Cardiac fibroblast (primary cell): ENCODE data around the gene CAMTA1.

Experiments
- DNase-seq, 2 donors: peaks; one replicate each; pipeline versions ENCODE4 v3.0.0 to v3.0.0-alpha.2; 2010; ENCODE audit warnings: low read depth in 2 of 2
- H3K4me3 ChIP-seq, 2 donors: replicated peaks in 1 of 2; 1 replicate in 1 of 2; 2 replicates in 1 of 2; pipeline ENCODE4 v1.5.1; 2011; ENCODE audit warnings: low read depth in 2 of 2, low read length in 2 of 2, mild to moderate bottlenecking in 2 of 2, moderate library complexity in 1 of 2
- CTCF ChIP-seq: IDR thresholded peaks from one replicate; pipeline ENCODE4 v1.5.1; 2011; ENCODE audit warnings: low read depth, mild to moderate bottlenecking, low read length, inconsistent platforms

Gene CAMTA1

GRCh38 chr1:7582460-7582972 is 797.3 kb downstream of the CAMTA1 start:
- no peak for TF ChIP-seq CTCF
- no peak for DNase-seq
- H3K4me3 ChIP-seq, result no peak overlapping the region

DNA sequence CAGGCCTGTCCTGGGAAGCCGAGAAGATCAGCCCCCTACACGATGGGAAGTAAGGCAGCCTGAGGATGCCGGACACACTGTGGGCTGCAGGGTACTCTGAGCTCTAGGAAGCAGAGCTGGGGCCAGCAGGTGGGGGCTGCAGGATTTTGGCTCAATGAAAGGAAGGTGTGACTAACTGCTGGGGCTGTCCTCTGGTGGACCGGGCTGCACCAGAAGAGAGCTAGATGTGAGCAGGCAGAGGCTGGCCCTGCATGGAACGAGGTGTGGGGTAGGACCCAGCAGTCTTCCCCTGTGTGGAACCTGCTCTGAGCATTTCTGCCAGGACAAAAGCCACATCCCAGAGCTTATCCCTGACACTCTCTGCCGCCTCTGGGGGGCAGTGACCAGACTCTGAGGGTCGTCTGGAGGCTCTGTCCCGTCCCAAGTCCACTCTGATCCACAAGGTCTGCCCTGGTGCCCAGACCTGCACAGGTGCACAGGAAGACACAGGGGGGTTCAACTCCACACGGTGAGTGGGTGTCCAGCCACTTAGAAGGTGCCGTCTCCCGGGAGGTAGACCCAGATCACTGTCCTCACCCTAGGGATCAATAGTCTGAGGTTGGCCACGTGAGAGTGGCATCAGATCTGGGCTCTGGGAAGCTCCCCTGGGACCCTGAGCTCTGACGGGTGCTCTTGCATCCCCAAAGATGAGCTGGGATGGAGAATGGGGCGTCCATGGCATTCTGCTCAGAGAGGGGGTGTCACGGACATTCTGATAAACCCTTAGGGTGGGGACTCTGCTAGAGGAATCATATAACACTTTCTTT is 798.2 kb downstream of the CAMTA1 start:
- DNase-seq, result no peak
- TF ChIP-seq CTCF, result no peak
- no peak overlapping the region for H3K4me3 ChIP-seq

GRCh38 chr1:7584157-7584556 is 798.9 kb downstream of the CAMTA1 start:
- H3K4me3 ChIP-seq, result no peak overlapping the region
- no peak for DNase-seq
- no peak for TF ChIP-seq CTCF

DNA sequence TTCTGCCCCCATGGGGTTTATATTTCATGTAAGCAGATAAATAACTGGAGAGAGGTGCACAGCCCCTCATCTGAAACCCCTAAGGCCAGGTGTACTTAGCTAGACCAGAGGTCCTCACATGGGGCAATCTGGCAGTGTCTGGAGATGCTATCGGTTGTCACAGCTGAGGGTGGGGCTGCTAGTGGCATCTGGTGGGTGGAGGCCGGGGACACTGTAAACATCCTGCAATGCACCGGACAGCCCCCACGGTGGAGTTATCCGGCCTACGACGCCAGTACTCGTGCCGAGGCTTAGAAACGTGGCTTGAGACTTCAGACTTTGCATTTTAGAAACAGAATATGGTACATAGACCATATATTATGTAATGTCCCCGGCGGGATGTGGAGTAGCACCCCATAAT is 799.4 kb downstream of the CAMTA1 start:
- TF ChIP-seq CTCF, result no peak
- no peak for DNase-seq
- H3K4me3 ChIP-seq, result no peak overlapping the region

DNA sequence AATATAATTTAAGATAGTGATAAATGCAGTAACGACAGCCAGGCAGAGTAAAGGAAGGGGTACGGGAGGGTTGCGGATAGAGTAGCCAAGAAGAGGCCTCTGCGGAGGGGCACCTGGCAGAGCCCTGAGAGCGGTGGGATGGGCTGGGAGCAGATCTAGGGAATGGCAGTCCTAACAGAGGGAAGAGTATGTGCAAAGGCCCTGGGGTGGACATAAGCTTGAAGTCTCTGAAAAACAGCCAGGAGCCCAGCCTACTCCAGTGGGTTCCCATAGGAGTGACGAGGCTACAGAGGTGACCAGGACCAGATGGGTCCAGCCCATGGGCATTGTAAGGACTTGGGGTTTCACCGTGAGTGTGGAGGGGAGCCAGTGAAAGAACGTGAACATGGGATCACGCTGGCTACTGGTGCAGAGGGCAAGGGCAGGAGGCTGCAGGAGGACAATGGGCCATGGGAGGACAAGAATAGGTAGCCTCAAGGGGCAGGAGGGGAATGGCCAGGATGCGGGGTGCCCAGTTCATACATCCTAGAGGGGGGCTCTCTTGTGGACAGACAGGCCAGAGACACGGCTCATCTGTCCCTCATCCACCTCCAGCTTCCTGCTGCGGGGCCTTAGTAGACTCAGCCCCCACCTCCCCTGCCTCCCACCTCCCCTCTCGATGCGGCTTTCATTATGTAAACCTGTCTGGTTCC is 800.1 kb downstream of the CAMTA1 start:
- no peak for DNase-seq
- no peak for TF ChIP-seq CTCF
- no peak overlapping the region for H3K4me3 ChIP-seq

DNA sequence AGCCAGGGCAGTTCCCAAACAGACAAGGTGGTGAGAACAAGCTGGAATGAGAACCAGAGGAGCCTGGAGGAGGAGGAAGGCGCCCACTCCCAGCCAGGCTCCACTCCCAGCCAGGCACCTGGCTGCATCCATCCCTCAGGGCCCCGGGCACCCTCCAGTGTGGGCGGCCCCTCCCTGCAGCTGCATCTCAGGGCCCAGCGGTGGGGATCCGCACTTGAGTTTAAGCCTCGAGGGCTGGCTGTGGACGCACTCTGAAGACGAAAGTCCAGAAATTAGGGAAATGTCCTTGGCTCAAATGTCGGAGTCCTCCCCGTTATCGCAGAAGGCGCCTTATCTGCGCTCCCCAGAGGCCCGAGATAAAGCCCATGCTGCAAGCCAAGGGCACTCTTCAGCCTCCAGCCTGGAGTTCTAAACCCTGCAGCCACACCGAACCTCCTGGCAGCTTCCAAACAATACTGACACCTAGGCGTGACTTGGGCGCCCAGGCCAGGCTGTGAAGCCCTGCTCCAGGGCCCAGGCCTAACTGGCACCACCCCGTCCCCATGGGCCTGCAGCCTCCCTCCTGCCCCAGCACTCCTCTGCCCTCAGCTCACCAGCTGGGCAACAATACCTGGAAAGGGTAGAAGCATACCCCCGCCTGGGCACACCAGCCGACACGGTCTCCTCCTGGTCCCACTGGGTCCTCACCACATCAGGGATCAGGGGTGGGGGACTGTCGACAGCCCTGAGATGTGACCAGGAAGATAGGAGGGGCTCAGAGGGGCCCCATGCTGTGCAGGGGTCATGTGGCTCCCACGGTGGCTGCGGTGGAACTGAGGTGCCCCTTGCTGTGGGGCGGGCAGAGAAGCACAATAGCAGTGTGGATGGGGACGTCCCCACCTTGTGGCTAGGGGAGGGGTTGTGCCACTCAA is 801.0 kb downstream of the CAMTA1 start:
- no peak for TF ChIP-seq CTCF
- no peak overlapping the region for H3K4me3 ChIP-seq
- peak in 1 of 2 donors; percentile 7 for DNase-seq
